ENCODE data around the gene GPR137C.

DNA sequence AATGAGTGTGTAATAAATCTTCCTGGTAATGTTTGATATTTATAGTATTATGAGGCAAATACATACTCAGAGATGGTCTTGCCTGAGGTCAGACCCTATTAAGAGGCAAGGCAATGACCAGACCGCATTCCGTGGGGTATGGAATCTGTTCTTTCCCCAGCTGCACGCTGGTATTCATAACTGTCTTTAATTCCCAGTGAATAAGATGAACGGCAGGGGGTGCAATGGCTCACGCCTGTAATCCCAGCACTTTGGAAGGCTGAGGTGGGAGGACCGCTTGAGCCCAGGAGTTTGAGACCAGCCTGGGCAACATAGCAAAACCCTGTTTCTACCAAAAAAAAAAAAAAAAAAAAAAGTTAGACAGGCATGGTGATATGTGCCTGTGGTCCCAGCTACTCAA is 98.1 kb downstream of the GPR137C start:
- no peak for TF ChIP-seq POLR2A (IDR thresholded peaks at IDR 0.05)
- TF ChIP-seq, protein P1, sequence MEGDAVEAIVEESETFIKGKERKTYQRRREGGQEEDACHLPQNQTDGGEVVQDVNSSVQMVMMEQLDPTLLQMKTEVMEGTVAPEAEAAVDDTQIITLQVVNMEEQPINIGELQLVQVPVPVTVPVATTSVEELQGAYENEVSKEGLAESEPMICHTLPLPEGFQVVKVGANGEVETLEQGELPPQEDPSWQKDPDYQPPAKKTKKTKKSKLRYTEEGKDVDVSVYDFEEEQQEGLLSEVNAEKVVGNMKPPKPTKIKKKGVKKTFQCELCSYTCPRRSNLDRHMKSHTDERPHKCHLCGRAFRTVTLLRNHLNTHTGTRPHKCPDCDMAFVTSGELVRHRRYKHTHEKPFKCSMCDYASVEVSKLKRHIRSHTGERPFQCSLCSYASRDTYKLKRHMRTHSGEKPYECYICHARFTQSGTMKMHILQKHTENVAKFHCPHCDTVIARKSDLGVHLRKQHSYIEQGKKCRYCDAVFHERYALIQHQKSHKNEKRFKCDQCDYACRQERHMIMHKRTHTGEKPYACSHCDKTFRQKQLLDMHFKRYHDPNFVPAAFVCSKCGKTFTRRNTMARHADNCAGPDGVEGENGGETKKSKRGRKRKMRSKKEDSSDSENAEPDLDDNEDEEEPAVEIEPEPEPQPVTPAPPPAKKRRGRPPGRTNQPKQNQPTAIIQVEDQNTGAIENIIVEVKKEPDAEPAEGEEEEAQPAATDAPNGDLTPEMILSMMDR (IDR thresholded peaks at IDR 0.05), result no peak
